GM19372 (cell line): ENCODE results near the gene NRL.

ENCODE experiments used
- ATAC-seq: cut with Tn5 transposase; IDR thresholded peaks from one replicate; pipeline ENCODE4 v1.9.1; 2021; ENCODE audit warnings: mild to moderate bottlenecking, low read depth, moderate library complexity; ENCODE audit not compliant: unreplicated experiment

The NRL gene

GRCh38 chr14:24083462-24083861 lies 31.3 kb downstream of the NRL start:
- no peak for ATAC-seq

DNA sequence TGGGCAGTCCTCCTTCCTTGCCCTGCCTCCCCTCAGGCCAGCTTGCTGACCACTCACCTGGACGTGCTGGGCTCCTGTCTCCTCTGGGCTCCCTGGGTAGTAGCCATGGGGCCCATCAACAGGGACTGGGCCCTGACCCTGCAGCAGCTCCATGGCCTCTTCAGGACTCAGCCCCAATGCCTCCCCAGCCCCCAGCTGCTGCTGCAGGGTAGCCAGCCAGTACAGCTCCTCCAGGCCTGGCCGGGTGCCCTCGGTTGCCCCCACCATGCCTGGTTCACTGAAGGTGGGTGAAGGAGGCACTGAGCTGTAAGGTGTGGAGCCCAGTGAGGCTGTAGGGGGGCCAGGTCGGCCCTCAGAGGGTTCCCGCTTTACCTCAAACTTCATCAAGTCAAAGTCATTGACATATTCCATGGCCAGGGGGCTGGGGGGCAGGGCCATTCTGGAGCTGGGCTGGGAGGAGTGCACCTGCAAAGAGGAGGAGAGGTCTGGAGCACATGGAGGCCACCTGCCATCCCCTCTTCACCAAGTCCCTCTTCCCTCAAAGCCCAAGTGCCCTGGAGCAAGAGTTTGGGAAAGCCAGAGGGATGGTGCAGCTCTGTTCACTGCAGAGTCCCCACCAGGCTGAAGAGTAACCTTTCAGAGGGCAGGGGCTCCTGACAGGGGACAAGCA lies 32.2 kb downstream of the NRL start:
- no peak for ATAC-seq

DNA sequence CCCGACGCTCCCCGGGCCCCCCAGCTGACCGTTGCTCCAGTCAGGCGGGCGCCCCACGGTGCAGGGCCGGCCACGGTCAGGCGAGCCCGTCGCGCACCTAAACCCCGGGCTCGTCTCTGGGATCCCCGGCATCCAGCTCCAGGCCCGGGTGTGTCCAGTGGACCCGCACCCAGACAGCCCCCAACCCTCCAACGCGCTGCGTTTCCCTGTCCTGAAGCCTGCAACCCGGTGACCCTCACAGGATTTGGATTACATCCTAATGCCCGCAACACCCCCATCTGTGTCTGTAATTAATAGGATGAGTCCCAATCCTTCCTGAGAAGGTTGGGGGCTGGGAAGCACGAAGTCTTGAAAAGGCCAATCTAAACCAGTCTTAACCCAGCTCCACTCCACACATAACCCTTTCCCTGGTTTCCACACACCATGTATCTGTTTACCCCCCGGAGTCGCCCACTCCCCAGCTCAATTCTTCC lies 33.0 kb downstream of the NRL start:
- ATAC-seq = no peak

GRCh38 chr14:24080888-24081738 lies 33.6 kb downstream of the NRL start:
- ATAC-seq = peak; percentile 86

GRCh38 chr14:24080142-24080530 lies 34.6 kb downstream of the NRL start:
- ATAC-seq = no peak

GRCh38 chr14:24079491-24080141 lies 35.1 kb downstream of the NRL start:
- no peak for ATAC-seq

DNA sequence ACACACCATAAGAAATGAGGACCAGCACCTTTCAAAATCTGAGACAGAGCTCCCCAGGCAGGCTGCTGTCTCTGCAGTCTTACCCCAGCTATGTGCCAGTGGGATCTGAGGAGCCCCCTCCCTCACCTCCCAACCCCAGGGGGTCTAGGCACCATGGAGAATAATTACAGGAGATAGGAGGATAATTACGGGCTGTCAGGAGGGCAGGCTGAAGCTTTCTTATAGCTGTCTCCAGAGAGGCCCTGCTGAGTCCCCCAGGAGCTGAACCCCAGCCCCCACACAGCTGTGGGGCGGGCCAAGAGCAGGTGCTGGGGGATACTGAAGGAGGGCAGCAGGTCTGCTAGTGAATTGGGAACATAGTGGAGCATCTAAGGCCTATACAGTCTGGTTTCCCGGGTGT lies 36.6 kb downstream of the NRL start:
- no peak for ATAC-seq

DNA sequence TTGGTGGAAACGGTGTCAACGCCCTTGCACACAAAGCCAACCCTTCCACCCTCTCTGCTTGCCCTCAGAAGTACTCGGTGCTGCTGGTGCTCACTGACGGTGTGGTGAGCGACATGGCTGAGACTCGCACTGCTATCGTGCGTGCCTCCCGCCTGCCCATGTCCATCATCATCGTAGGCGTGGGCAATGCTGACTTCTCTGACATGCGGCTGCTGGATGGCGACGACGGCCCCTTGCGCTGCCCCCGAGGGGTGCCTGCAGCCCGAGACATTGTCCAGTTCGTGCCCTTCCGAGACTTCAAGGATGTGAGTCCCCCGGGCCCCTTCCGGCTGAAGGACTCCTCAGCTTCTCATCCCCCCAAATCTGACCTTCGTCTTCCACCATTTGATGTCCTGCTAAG lies 37.7 kb downstream of the NRL start:
- no peak for ATAC-seq

- no peak for ATAC-seq
Observed at GRCh38 chr14:24076302-24076601, 38.5 kb downstream of the NRL start.

- ATAC-seq = no peak
Observed at GRCh38 chr14:24075485-24076301, 39.1 kb downstream of the NRL start.

GRCh38 chr14:24074625-24075484 lies 39.9 kb downstream of the NRL start:
- no peak for ATAC-seq

- no peak for ATAC-seq
Observed at GRCh38 chr14:24072881-24073877, 41.6 kb downstream of the NRL start.

DNA sequence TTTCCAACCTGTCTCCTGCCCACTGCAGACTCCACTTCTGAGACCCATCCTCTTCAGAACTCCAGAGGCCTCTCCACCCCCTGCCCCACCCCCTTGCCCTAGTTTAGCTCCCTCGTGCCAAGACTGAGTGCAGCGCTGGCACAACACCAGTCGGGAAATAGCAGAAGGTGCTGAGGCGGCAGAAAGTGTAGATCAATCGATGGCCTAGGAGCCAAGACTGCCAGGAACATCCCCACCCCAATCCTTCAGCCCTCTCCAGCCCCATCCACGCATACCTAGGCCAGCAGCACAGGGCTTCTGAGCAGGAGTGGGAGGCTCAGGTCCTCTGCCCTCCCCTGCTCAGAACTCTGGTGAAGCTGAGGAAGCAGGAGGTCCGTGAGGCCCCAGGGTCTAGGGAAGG lies 42.3 kb downstream of the NRL start:
- ATAC-seq = no peak

GRCh38 chr14:24071836-24072430 lies 42.8 kb downstream of the NRL start:
- ATAC-seq = no peak

DNA sequence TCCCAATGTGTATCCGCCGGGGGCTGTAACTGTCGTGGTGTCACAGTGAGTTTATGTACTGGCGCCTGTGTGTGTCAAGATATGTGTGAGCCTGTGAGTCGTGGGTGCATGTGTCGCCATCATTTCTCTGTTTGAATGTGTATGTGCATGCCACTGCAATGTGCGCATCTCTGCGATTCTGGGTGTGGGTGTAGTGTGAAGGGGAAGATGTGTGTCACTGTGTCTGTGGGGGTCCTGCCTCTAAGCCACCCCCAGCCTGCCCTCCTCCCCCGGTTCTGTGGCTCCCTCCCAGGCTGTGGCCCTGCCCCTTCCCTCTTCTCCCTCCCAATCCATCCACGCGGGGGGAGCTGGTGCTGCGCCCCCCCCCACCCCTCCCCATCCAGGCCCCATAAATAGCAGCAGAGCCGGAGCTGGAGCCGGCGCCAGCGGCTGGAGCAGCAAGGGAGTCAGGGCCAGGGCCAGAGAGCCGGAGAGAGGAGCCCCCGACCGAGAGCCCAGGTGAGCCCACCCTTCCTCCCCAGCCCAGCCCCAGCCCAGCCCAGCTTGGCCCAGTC lies 43.5 kb downstream of the NRL start, which contains the start of gene CPNE6:
CPNE6 (plus strand) TSS at position 419 of the 554 bp plus-strand sequence. CDS start 1,375 bp downstream, outside the sequence.
- no peak for ATAC-seq

GRCh38 chr14:24070285-24071143 lies 44.2 kb downstream of the NRL start:
- ATAC-seq = no peak

GRCh38 chr14:24069411-24069735 lies 45.4 kb downstream of the NRL start:
- ATAC-seq = no peak
